ENCODE data around the gene BRD1.

BRD1 gene

GRCh38 chr22:49749885-49750510, 77.7 kb downstream of the BRD1 start:
- no peak for DNase-seq

GRCh38 chr22:49749227-49749626, 78.4 kb downstream of the BRD1 start:
- DNase-seq: no peak

GRCh38 chr22:49748514-49748913, 79.2 kb downstream of the BRD1 start:
- DNase-seq: no peak

- no peak for DNase-seq
Observed at GRCh38 chr22:49747716-49748115, 80.0 kb downstream of the BRD1 start.

- DNase-seq: no peak
Observed at GRCh38 chr22:49747130-49747529, 80.5 kb downstream of the BRD1 start.

- no peak for DNase-seq
Observed at GRCh38 chr22:49746065-49746464, 81.6 kb downstream of the BRD1 start.

GRCh38 chr22:49740242-49740641, 87.4 kb downstream of the BRD1 start:
- DNase-seq: no peak

GRCh38 chr22:49739138-49739537, 88.5 kb downstream of the BRD1 start:
- no peak for DNase-seq

- DNase-seq: no peak
Observed at GRCh38 chr22:49738566-49738965, 89.1 kb downstream of the BRD1 start.

GRCh38 chr22:49738006-49738405, 89.7 kb downstream of the BRD1 start:
- DNase-seq: no peak

- no peak for DNase-seq
Observed at GRCh38 chr22:49737101-49737551, 90.5 kb downstream of the BRD1 start.

GRCh38 chr22:49736538-49736937, 91.1 kb downstream of the BRD1 start:
- no peak for DNase-seq

- no peak for DNase-seq
Observed at GRCh38 chr22:49735901-49736421, 91.7 kb downstream of the BRD1 start.

GRCh38 chr22:49735411-49735900, 92.2 kb downstream of the BRD1 start:
- DNase-seq: peak; percentile 39

GRCh38 chr22:49734882-49735281, 92.8 kb downstream of the BRD1 start:
- no peak for DNase-seq

- DNase-seq: no peak
Observed at GRCh38 chr22:49734390-49734789, 93.3 kb downstream of the BRD1 start.

GRCh38 chr22:49733631-49734030, 94.0 kb downstream of the BRD1 start:
- no peak for DNase-seq

- no peak for DNase-seq
Observed at GRCh38 chr22:49730656-49731055, 97.0 kb downstream of the BRD1 start.

GRCh38 chr22:49728570-49729271, 99.0 kb downstream of the BRD1 start:
- no peak for DNase-seq

GRCh38 chr22:49727881-49728569, 99.6 kb downstream of the BRD1 start:
- no peak for DNase-seq

GRCh38 chr22:49727191-49727880, 100.3 kb downstream of the BRD1 start:
- DNase-seq: no peak

- DNase-seq: no peak
Observed at GRCh38 chr22:49726701-49727101, 101.0 kb downstream of the BRD1 start.

All from femur (tissue), 1 donor.